Psoas muscle (tissue), 8 donors: Measurements from ENCODE around the gene SHCBP1. TPM values are rescaled to one million over a fixed set of nuclear protein-coding genes. Genes with fewer than 3 reads are reported as not detected.

Experiments used
- ATAC-seq, 4 donors: fragments of 200-7000 bp; cut with Tn5 transposase; one replicate each; pipeline ENCODE4 v1.9.1; 2020; ENCODE audit warnings: moderate library complexity in 3 of 4, mild to moderate bottlenecking in 2 of 4
- DNase-seq, 2 donors: peaks; one replicate each; pipeline ENCODE4 v3.0.0-alpha.2; 2020
- H3K27ac ChIP-seq: fragments of 200-600 bp; one replicate; pipeline ENCODE4 v1.8.0; 2022
- H3K27me3 ChIP-seq, 3 donors: fragments of 200-600 bp in 1 of 3; one replicate each; pipeline versions ENCODE4 v1.6.1 to v1.8.0; 2013 to 2022; ENCODE audit warnings: low read length in 2 of 3, mild to moderate bottlenecking in 2 of 3, moderate library complexity in 1 of 3; ENCODE audit not compliant: insufficient read depth in 3 of 3
- H3K36me3 ChIP-seq, 2 donors: fragments of 200-600 bp in 1 of 2; one replicate each; pipeline versions ENCODE4 v1.6.1 to v1.8.0; 2013 to 2022; ENCODE audit warnings: low read depth in 1 of 2, mild to moderate bottlenecking in 1 of 2, moderate library complexity in 1 of 2; ENCODE audit not compliant: insufficient read depth in 1 of 2
- H3K4me1 ChIP-seq: fragments of 200-600 bp; one replicate; pipeline ENCODE4 v1.8.0; 2022
- H3K4me3 ChIP-seq: fragments of 200-600 bp; one replicate; pipeline ENCODE4 v1.8.0; 2022; ENCODE audit warnings: mild to moderate bottlenecking
- H3K9me3 ChIP-seq: fragments of 200-600 bp; one replicate; pipeline ENCODE4 v1.8.0; 2022
- WGBS, 3 donors: extraction: QIAGEN DNeasy Blood & Tissue Kit; methylation state at CpG; one replicate each; pipeline versions ENCODE4 v1.1.6 to v1.1.7; 2013; 5-methylcytosine and 5-hydroxymethylcytosine counted together
- intact Hi-C, 2 donors: fragments of 100-400 bp; cut with DNase I; formaldehyde crosslinking; loops; one replicate each; pipeline versions ENCODE4 v1.11.0 to v1.14.2; 2022
- polyA plus RNA-seq, 3 donors: library from polyadenylated mRNA; stranded (reverse); fragments of 200-250 nt; gene quantifications; one replicate each; pipeline ENCODE4 v1.2.3, GENCODE V29; 2013
- total RNA-seq, 4 donors: library from RNA; stranded (reverse); fragmentation: NEBNext Ultra II Directional in 2 of 4; extraction: Animal tissue kit (Norgen Biotek cat#: 25700) in 2 of 4; gene quantifications; one replicate each; pipeline versions ENCODE4 v1.2.1 to v1.2.4, GENCODE V29; 2021 to 2023
- TF ChIP-seq, protein P1 (sequence below): fragments of 200-600 bp; IDR thresholded peaks from one replicate; pipeline ENCODE4 v1.8.0; 2022; ENCODE audit warnings: antibody characterized with exemption
- donor health status: healthy with polysubstance abuse.
- donor health status: DM: no; HTN: no; CAD: no; lungs with moderate emphysema.
- donor health status: Bipolar disorder and iron deficiency.
- donor health status: healthy.
- donor health status: DM: yes; HTN: yes; CAD: no.
- donor health status: DM: no; HTN: no; CAD: no.
- donor health status: DM: no; HTN: no; CAD: no.
- donor health status: DM: yes; HTN: yes; CAD: no.

The SHCBP1 gene
- total and polyA plus RNA-seq, 7 donors: 0.18 to 1.2 (median 0.36) TPM

DNA sequence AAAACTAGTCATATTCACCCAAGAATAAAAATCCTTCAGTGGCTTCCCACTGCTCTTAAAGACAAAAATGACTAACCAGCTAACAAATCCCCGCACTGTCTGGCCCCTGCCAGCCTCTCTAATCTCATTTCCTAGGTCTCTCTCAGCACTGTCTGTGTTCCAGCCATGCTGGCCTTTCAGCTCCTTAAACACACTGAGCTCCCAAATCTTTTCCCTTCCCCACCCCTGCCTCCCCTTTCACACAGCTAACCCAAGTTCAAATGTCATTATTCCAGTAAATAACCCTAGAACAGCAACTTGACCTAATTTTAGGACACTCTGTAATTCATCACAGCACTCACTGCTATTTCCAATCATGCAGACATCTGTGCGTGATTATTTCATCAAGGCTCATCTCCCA is 7.8 kb downstream of the SHCBP1 start:
- Histone ChIP-seq H3K27ac (no peak overlapping the region), H3K4me1 (no peaks in the 10 kb centered on the region), H3K27me3 (no peaks in the 10 kb centered on the region), H3K9me3 (no peaks in the 10 kb centered on the region), H3K4me3 (no peak overlapping the region), H3K36me3 (no peaks in the 10 kb centered on the region)
- no peak for DNase-seq
- TF ChIP-seq, protein P1, sequence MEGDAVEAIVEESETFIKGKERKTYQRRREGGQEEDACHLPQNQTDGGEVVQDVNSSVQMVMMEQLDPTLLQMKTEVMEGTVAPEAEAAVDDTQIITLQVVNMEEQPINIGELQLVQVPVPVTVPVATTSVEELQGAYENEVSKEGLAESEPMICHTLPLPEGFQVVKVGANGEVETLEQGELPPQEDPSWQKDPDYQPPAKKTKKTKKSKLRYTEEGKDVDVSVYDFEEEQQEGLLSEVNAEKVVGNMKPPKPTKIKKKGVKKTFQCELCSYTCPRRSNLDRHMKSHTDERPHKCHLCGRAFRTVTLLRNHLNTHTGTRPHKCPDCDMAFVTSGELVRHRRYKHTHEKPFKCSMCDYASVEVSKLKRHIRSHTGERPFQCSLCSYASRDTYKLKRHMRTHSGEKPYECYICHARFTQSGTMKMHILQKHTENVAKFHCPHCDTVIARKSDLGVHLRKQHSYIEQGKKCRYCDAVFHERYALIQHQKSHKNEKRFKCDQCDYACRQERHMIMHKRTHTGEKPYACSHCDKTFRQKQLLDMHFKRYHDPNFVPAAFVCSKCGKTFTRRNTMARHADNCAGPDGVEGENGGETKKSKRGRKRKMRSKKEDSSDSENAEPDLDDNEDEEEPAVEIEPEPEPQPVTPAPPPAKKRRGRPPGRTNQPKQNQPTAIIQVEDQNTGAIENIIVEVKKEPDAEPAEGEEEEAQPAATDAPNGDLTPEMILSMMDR: no peak
- no peak for ATAC-seq
- 68 to 92% (median 77%) methylated on average over 2 of the region's 2 CpGs for WGBS, 3 donors
- intact Hi-C loops: no loop called here

DNA sequence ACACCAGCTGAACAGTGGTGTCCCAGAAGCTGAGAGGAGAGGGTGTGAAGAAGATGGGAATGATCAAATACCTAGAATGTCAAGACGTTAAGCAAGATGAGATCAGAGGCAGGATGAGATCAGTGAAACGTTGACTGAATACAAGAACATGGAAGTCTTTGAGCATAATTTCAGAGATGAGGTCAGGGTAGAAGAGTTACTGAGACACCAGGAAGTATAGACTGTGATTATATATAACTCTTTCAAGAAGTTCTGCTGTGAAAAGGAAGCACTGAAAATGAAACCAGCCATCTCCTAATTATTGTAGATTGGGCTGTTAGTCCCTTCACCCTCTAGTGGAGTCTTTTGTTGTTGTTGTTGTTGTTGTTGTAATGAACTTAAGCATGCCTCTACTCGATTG is 9.1 kb downstream of the SHCBP1 start:
- H3K4me1 ChIP-seq: no peaks in the 10 kb centered on the region
- no peak overlapping the region for H3K4me3 ChIP-seq
- DNase-seq (no peak), ATAC-seq (no peak)
- TF ChIP-seq, protein P1: no peak
- intact Hi-C loops: no loop called here
- no peak overlapping the region for H3K27ac ChIP-seq
- WGBS, 3 donors: 72 to 84% (median 73%) methylated on average over 3 of the region's 3 CpGs
- no peaks in the 10 kb centered on the region for H3K27me3 ChIP-seq
- no peaks in the 10 kb centered on the region for H3K36me3 ChIP-seq
- no peaks in the 10 kb centered on the region for H3K9me3 ChIP-seq

DNA sequence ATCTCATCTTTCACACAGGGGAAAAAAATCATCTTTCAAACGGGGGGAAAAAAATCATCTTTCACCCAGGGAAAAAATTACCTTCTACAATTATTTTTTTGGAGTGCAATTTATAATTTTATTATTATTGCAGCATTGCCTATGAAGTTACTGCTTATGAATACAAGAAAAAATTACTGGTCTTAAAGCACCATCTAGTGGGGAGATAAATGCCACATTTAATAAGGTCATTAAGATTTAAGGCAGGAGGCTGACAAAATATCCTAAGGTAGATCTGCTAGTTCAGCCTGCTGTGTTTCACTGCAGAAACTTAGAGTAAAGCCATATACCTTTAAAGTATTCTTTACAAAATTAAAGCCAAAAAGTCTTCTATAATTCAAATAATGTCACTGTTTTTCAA is 13.7 kb downstream of the SHCBP1 start:
- TF ChIP-seq, protein P1: peak; percentile 46
- Histone ChIP-seq H3K4me1 (no peaks in the 10 kb centered on the region), H3K9me3 (no peaks in the 10 kb centered on the region), H3K27me3 (no peaks in the 10 kb centered on the region), H3K4me3 (no peak overlapping the region), H3K27ac (no peak overlapping the region), H3K36me3 (peaks cover 2 to 7% of the 10 kb centered on the region in 2 donors)
- intact Hi-C loops: loop anchor here (2.0 to 5.0 kb wide), 2 partner anchors 50 to 53 kb away; no protein-coding TSS in a partner anchor
- DNase-seq (no peak), ATAC-seq (peak in 2 of 4 donors; percentile 58)
- WGBS, 3 donors: 65 to 80% (median 74%) methylated on average over 1 of the region's 1 CpG

DNA sequence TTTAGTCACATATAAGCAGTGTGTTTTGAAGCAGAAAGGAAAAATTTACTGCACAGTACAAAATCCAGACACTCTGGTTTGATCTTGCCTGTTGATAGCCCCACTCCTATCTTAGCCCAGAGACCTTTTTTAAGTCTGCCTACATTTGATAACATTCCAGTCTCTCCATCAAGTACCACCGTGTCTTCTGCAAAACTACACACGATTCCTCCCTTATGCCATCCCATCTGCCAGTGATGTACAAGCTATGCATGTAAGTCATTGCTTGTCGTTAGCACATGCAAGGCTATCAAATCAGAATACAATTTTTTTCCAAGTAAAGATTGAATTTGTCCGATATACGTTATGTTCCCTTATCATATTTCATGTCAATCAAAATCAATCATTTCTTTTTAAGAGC is 14.9 kb downstream of the SHCBP1 start:
- ATAC-seq (no peak), DNase-seq (no peak)
- no peak overlapping the region for H3K4me3 ChIP-seq
- 93 to 95% (median 94%) methylated on average over 5 of the region's 5 CpGs for WGBS, 3 donors
- H3K4me1 ChIP-seq: no peaks in the 10 kb centered on the region
- no peak overlapping the region for H3K27ac ChIP-seq
- intact Hi-C loops: loop anchor here (2.0 to 5.0 kb wide), 2 partner anchors 49 to 51 kb away; no protein-coding TSS in a partner anchor
- H3K9me3 ChIP-seq: no peaks in the 10 kb centered on the region
- peaks cover 2 to 7% of the 10 kb centered on the region in 2 donors for H3K36me3 ChIP-seq
- TF ChIP-seq, protein P1: no peak
- no peaks in the 10 kb centered on the region for H3K27me3 ChIP-seq

DNA sequence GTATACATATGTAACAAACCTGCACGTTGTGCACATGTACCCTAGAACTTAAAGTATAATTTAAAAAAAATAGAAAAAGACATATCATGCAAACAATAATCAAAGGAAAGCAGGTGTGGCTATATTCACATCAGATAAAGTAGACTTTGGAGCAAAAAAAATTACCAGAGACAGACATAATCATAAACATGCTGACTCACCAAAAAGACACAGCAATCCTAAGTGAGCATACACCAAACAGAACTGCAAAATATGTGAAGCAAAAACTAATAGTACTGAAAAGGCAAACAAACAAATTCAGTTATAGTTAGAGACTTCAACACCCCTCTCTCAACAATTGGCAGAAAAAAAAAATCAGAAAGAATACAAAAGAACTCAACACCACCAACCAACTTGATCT is 29.9 kb downstream of the SHCBP1 start:
- Histone ChIP-seq H3K36me3 (peaks cover 0 to 5% of the 10 kb centered on the region in 2 donors), H3K27me3 (no peaks in the 10 kb centered on the region), H3K4me3 (no peak overlapping the region), H3K4me1 (no peaks in the 10 kb centered on the region), H3K9me3 (no peaks in the 10 kb centered on the region), H3K27ac (no peak overlapping the region)
- TF ChIP-seq, protein P1: no peak
- no peak for DNase-seq
- intact Hi-C loops: no loop called here
- WGBS, 3 donors: 100% methylated on average over 1 of the region's 1 CpG
- ATAC-seq: no peak
